ENCODE results near the gene KRT28.

The KRT28 gene

GRCh38 chr17:40799859-40800258 is at the start of gene KRT28:
KRT28 (minus strand) TSS chr17:40799959; CDS start chr17:40799893, 66 bp downstream.
- Mint-ChIP-seq H3K4me3 (no peak within 1 kb of the TSS), H3K36me3 (ENCODE audit: low read depth) (no peaks in the 10 kb centered on the region), H3K9me3 (no peaks in the 10 kb centered on the region), H3K27me3 (ENCODE audit: low read depth, poor library complexity) (peaks cover 29% of the 10 kb centered on the region), H3K27ac (no peak within 1 kb of the TSS), H3K4me1 (no peaks in the 10 kb centered on the region)
- TF ChIP-seq, protein P1, sequence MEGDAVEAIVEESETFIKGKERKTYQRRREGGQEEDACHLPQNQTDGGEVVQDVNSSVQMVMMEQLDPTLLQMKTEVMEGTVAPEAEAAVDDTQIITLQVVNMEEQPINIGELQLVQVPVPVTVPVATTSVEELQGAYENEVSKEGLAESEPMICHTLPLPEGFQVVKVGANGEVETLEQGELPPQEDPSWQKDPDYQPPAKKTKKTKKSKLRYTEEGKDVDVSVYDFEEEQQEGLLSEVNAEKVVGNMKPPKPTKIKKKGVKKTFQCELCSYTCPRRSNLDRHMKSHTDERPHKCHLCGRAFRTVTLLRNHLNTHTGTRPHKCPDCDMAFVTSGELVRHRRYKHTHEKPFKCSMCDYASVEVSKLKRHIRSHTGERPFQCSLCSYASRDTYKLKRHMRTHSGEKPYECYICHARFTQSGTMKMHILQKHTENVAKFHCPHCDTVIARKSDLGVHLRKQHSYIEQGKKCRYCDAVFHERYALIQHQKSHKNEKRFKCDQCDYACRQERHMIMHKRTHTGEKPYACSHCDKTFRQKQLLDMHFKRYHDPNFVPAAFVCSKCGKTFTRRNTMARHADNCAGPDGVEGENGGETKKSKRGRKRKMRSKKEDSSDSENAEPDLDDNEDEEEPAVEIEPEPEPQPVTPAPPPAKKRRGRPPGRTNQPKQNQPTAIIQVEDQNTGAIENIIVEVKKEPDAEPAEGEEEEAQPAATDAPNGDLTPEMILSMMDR (IDR thresholded peaks at IDR 0.05): no peak
- no peak for DNase-seq

- TF ChIP-seq, protein P1 (IDR thresholded peaks at IDR 0.05): no peak
- peaks cover 39% of the 10 kb centered on the region for H3K27me3 Mint-ChIP-seq (ENCODE audit: low read depth, poor library complexity)
- no peak for DNase-seq
- H3K36me3 Mint-ChIP-seq (ENCODE audit: low read depth): no peaks in the 10 kb centered on the region
- no peaks in the 10 kb centered on the region for H3K9me3 Mint-ChIP-seq
- H3K4me3 Mint-ChIP-seq: no peak overlapping the region
- H3K27ac Mint-ChIP-seq: no peak overlapping the region
- H3K4me1 Mint-ChIP-seq: no peaks in the 10 kb centered on the region
Measured at GRCh38 chr17:40848583-40849235, 49.0 kb upstream of the KRT28 start.

- Mint-ChIP-seq H3K27me3 (ENCODE audit: low read depth, poor library complexity) (peaks cover 50% of the 10 kb centered on the region), H3K4me1 (no peaks in the 10 kb centered on the region), H3K4me3 (no peak overlapping the region), H3K27ac (no peak overlapping the region), H3K9me3 (no peaks in the 10 kb centered on the region), H3K36me3 (ENCODE audit: low read depth) (no peaks in the 10 kb centered on the region)
- no peak for DNase-seq
- TF ChIP-seq, protein P1 (IDR thresholded peaks at IDR 0.05): no peak
Measured at GRCh38 chr17:40846515-40847144, 46.9 kb upstream of the KRT28 start.

DNA sequence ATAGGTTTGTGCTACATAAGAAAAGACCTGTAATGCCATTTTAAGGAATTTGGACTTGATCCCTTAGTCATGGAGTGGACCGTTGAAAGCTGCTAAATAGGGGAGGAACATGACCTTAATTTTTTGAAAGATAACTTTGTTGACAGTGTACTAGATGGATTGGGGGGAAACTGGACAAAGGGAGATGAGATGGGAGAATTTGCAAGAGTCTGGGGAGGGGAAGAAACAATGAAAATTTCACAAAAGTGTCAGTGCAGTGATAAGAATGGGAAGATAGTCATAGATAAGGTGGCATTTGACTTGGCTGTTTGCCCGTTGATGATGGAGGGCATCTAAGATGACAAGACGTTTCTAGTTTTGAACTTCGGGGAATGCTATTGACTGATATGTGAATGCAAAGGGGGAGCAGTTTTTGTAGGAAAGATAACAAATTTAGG is 44.9 kb upstream of the KRT28 start:
- TF ChIP-seq, protein P1 (IDR thresholded peaks at IDR 0.05): no peak
- Mint-ChIP-seq H3K9me3 (no peaks in the 10 kb centered on the region), H3K36me3 (ENCODE audit: low read depth) (no peaks in the 10 kb centered on the region), H3K4me1 (no peaks in the 10 kb centered on the region), H3K4me3 (no peak overlapping the region), H3K27ac (no peak overlapping the region), H3K27me3 (ENCODE audit: low read depth, poor library complexity) (peaks cover 38% of the 10 kb centered on the region)
- DNase-seq: no peak

GRCh38 chr17:40843242-40843641 is 43.5 kb upstream of the KRT28 start:
- no peaks in the 10 kb centered on the region for H3K36me3 Mint-ChIP-seq (ENCODE audit: low read depth)
- peaks cover 40% of the 10 kb centered on the region for H3K27me3 Mint-ChIP-seq (ENCODE audit: low read depth, poor library complexity)
- H3K4me3 Mint-ChIP-seq: no peak overlapping the region
- H3K9me3 Mint-ChIP-seq: no peaks in the 10 kb centered on the region
- TF ChIP-seq, protein P1 (IDR thresholded peaks at IDR 0.05): no peak
- DNase-seq: no peak
- no peak overlapping the region for H3K27ac Mint-ChIP-seq
- no peaks in the 10 kb centered on the region for H3K4me1 Mint-ChIP-seq

DNA sequence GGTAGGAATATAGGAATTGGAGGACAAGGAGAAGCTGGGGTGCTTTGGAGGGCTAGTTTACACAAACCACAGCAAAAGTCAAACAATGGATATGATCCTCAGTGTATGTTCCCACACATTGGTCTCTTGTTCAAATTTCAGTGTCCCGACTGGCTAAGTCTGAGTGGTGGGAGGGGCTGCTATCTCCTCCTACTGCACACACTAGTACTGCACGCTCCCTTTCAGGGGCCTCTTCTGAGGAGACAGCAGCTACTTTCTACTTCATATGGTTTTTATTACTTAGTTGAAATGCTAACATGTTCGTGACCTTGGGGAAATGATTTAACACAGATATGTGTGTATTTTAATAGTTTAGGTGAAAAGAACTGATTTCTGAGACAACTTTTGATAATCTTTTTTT is 41.5 kb upstream of the KRT28 start:
- no peak for DNase-seq
- Mint-ChIP-seq H3K27ac (no peak overlapping the region), H3K4me1 (no peaks in the 10 kb centered on the region), H3K36me3 (ENCODE audit: low read depth) (no peaks in the 10 kb centered on the region), H3K4me3 (no peak overlapping the region), H3K9me3 (no peaks in the 10 kb centered on the region), H3K27me3 (ENCODE audit: low read depth, poor library complexity) (peaks cover 39% of the 10 kb centered on the region)
- TF ChIP-seq, protein P1 (IDR thresholded peaks at IDR 0.05): no peak
